Subcutaneous adipose tissue (tissue), 4 donors: Measurements from ENCODE around the gene PFDN4. TPM values are rescaled to one million over a fixed set of nuclear protein-coding genes. Genes with fewer than 3 reads are reported as not detected.

Source experiments
- CTCF ChIP-seq: fragments of 450-650 bp; IDR thresholded peaks from one replicate; pipeline ENCODE4 v1.5.1; 2016; ENCODE audit warnings: low read depth, mild to moderate bottlenecking, control low read depth, antibody characterized with exemption, moderate library complexity
- total RNA-seq, 4 donors: library from RNA; depleted of rRNA; stranded (reverse); fragments of >200 nt; gene quantifications; one replicate each; pipeline ENCODE4 v1.1.0, GENCODE V29; 2016

Gene PFDN4
- total RNA-seq, 4 donors from 2014 or later, result 53.9 to 127 (median 69.5) TPM

- TF ChIP-seq CTCF, result no peak
These were observed 33.3 kb upstream of the PFDN4 start for GRCh38 chr20:54174457-54175175.

GRCh38 chr20:54176610-54177009 lies 31.3 kb upstream of the PFDN4 start:
- TF ChIP-seq CTCF, result no peak

GRCh38 chr20:54177378-54177777 lies 30.5 kb upstream of the PFDN4 start:
- TF ChIP-seq CTCF, result no peak

GRCh38 chr20:54178256-54178655 lies 29.6 kb upstream of the PFDN4 start:
- no peak for TF ChIP-seq CTCF

- TF ChIP-seq CTCF, result no peak
These were observed 27.9 kb upstream of the PFDN4 start for GRCh38 chr20:54179946-54180345.

- TF ChIP-seq CTCF, result peak; percentile 82
These were observed 27.0 kb upstream of the PFDN4 start for GRCh38 chr20:54180931-54181330.

- TF ChIP-seq CTCF, result no peak
These were observed 23.8 kb upstream of the PFDN4 start for GRCh38 chr20:54184071-54184470.
